Fibroblast of lung (primary cell): ENCODE results near the gene LGALS4.

Source experiments
- CTCF ChIP-seq, 2 donors: IDR thresholded peaks in 1 of 2; conservative IDR thresholded peaks in 1 of 2; 1 replicate in 1 of 2; 2 replicates in 1 of 2; pipeline ENCODE4 v1.5.1; 2011 to 2012; ENCODE audit warnings: low read length in 2 of 2, control low read depth in 1 of 2, inconsistent platforms in 1 of 2, low read depth in 1 of 2, mild to moderate bottlenecking in 1 of 2
- EZH2 ChIP-seq: IDR thresholded peaks from 2 replicates; pipeline ENCODE4 v1.5.1; 2012; ENCODE audit warnings: low read length, control low read depth, mild to moderate bottlenecking; ENCODE audit errors: missing control alignments

DNA sequence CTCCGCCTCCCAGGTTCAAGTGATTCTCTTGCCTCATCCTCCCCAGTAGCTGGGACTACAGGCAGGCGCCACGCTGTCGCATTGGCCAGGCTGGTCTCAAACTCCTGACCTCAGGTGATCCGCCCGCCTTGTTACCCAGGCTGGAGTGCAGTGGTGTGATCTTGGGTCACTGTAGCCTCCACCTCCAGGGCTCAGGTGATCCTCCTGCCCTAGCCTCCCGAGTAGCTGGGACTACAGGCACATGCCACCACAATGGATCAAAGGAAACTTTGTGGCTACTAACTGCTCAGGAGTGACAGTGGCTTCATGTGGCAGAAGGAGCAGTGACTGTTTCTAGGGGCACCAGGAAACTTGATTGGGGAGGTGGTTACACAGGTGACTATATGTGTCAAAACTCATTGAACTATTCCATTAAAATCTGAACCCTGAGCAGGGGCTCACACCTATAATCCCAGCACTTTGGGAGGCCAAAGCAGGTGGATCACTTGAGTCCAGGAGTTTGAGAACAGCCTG, 27.5 kb downstream of the LGALS4 start:
- no peak for TF ChIP-seq CTCF (conservative IDR thresholded peaks at IDR 0.05 in 1 of 2, IDR thresholded peaks at IDR 0.05 in 1 of 2; ENCODE audit: low read depth in 1 of 2, low read length in 2 of 2)
- no peak for TF ChIP-seq EZH2
